ENCODE results near the gene FIGN.

The FIGN gene

GRCh38 chr2:163659224-163659623 lies 76.6 kb downstream of the FIGN start:
- no peak for DNase-seq

DNA sequence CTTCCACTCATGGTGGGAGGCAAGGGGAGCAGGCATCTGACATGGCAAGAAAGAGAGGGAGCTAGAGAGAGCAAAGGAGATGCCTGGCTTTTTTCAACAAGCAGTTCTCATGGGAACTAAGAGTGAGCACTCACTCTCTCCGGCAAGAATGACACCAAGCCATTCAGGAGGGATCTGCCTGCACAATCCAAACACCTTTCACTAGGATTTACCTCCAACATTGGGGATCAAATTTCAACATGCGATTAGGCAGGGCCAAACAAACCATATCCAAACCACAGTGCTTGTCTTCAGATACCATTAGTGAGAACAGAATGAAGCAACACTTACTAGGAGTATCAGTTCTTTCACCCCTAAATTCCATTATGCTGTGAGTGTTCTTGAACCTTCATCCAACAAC lies 77.3 kb downstream of the FIGN start:
- no peak for DNase-seq

GRCh38 chr2:163657281-163657656 lies 78.5 kb downstream of the FIGN start:
- no peak for DNase-seq

DNA sequence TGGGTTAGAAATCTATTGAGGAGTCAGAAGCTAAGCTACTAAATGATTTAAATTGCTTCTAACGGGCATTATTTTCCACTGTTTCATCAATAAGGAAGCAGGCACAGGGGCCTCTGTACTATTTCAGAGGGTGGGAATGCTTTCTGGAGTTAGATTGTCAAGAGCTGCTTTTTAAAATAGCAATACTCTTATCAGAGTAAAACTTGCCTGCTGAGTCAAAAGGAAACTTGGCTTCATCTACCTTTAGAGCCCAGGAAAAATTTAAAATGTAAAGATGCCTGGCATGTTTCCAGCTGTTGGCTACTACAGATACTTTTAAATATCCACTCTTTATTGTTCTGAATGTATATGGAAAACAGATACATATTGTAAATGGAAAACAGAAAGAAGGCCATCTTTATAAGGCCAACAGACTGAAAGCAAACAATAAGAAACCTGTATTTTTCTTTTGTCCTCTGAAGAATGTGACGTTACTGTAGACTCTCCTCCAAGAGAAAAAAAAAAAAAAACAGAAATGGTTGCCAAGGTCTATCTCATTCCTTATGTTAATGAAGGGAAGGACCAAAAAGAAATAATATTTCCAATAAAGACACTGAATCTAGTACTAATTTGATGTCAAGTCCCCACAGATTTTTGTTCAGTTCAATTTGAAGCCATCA lies 79.1 kb downstream of the FIGN start:
- DNase-seq: no peak

GRCh38 chr2:163655667-163656066 lies 80.1 kb downstream of the FIGN start:
- DNase-seq: no peak

- no peak for DNase-seq
Observed at GRCh38 chr2:163652751-163653150, 83.1 kb downstream of the FIGN start.

- no peak for DNase-seq
Observed at GRCh38 chr2:163649080-163649479, 86.7 kb downstream of the FIGN start.

- no peak for DNase-seq
Observed at GRCh38 chr2:163647300-163647699, 88.5 kb downstream of the FIGN start.

- DNase-seq: no peak
Observed at GRCh38 chr2:163646687-163647086, 89.1 kb downstream of the FIGN start.

DNA sequence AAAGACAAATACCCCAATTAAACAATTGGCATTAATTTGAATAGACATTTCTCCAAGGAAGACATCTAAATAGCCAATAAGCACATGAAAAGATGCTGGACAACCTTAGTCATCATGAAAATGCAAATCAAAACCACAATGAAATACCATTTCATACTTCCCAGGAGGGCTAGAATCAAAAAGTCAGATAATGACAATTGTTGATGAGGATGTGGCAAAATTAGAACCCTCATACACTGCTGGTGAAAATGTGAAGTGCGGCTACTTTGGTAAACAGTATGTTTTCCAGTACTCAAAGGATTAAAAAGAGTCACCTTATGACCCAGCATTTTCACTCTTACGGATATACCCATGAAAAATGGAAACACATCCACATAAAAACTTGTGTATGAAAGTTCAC lies 91.6 kb downstream of the FIGN start:
- no peak for DNase-seq

GRCh38 chr2:163641986-163642385 lies 93.8 kb downstream of the FIGN start:
- DNase-seq: no peak

- no peak for DNase-seq
Observed at GRCh38 chr2:163640542-163641193, 95.1 kb downstream of the FIGN start.

- DNase-seq: no peak
Observed at GRCh38 chr2:163637871-163638270, 97.9 kb downstream of the FIGN start.

- DNase-seq: no peak
Observed at GRCh38 chr2:163633291-163633690, 102.5 kb downstream of the FIGN start.

DNA sequence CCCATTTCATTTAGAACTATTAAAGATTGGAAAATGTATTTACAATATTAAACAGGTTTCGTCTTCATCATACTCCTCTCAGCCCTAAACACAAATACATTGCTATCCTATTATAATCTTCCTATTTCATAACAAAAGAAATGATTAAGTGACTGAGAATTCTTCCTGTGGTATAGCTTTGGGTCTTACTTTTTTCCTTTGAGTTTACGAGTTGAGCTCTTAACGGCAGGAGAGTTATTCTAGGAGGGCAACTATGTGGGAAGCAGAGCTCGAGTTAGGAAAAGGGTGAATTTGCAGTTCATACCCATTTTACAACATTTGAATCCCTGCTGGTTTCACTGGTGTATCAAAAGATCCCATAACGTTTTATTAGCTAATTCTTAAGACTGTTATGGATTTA lies 105.0 kb downstream of the FIGN start:
- DNase-seq: no peak

GRCh38 chr2:163626639-163627109 lies 109.1 kb downstream of the FIGN start:
- DNase-seq: no peak

DNA sequence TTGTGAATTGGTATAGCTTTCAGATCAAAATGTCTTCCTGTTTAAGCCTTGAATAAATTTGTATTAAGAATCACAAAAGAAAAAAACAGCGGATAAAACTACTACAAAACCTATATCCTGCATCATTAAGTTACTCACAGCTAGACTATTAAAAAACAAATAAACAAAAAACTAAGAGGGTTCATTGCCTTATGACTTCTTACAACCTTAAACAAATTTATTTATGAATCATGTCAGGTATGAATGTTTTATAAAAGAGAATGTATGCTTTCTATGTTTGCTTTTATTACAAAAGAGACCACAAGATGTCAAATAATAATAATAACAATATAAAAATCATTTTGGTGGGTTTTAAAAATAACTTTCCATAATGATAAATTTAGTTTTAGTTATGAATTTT lies 109.6 kb downstream of the FIGN start:
- no peak for DNase-seq

- no peak for DNase-seq
Observed at GRCh38 chr2:163625632-163626031, 110.2 kb downstream of the FIGN start.

GRCh38 chr2:163621445-163622004 lies 114.3 kb downstream of the FIGN start:
- no peak for DNase-seq

GRCh38 chr2:163617517-163617916 lies 118.3 kb downstream of the FIGN start:
- DNase-seq: no peak

DNA sequence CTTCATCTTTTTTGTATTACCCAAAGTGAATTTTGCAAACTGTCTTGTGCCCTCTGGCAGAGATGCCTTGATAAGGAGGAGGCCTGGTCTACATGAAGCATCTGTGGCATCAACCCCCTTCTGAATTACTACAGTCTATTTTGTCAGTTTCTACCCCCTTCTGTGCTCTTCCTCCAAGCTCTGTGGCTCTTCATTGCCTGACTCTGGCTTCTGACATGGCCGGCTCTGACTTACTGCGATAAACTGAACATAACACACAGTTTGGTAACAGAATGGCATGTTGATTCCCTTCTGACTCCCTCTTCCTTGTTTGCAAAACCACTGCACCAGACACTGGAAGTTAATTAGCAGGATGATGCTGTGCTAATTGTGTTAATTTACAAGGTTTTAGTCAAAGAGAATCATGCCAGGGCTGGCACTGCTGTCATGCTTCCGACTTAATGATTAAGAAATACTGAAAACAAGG lies 122.5 kb downstream of the FIGN start:
- no peak for DNase-seq

DNA sequence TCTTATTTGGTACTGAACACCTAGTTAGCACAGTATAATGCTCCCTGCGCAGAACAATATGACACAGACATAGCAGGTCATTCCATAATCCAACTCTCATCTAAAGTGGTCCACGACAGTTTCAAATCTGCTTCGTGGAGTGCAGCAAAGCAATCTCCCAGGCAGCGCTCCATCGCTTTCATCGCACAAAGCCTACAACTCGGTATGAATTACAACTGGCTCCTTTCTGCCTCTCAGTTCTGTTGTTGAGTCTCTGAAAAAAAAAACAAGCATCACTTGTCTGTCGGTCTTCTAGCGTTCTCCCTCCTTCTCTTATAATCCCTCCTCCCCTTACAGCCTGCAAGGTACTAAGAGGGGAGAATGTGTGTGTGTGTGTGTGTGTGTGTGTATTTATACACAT lies 123.5 kb downstream of the FIGN start:
- no peak for DNase-seq

DNA sequence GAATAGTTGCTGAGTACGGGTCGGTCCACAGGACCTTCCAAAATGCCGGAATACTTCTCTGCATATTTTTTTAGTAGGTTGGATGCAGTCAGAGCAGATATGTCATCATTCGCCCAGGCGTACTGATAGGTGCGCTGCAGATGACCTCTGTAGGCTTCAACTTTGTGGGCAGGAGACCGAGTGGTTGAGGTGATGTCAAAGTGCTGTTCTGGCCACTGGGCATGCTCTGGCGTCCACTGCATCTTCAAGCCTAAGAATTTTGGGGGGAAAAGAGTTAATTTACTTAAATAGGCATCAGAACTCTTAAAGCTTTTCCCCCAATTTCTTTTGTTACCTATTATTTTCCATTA lies 124.3 kb downstream of the FIGN start:
- no peak for DNase-seq

GRCh38 chr2:163610817-163611556 lies 124.8 kb downstream of the FIGN start:
- no peak for DNase-seq

Measured in activated CD4-positive, alpha-beta T cell treated with anti-CD3 and anti-CD28 coated beads for 4 hours (primary cell).